Endodermal cell (in vitro differentiated cells): ENCODE results near the gene CRHR2. TPM values are rescaled to one million over a fixed set of nuclear protein-coding genes. Genes with fewer than 3 reads are reported as not detected.

ENCODE experiments used
- DNase-seq: peaks from one replicate; pipeline ENCODE4 v3.0.0-alpha.2; 2017
- H3K27ac ChIP-seq: 2 replicates; pipeline ENCODE4 v1.5.1; 2013; ENCODE audit warnings: mild to moderate bottlenecking, low read depth, low read length, moderate library complexity
- H3K27me3 ChIP-seq: 2 replicates; pipeline ENCODE4 v1.6.1; 2013; ENCODE audit warnings: mild to moderate bottlenecking, low read length, moderate library complexity; ENCODE audit not compliant: insufficient read depth, control insufficient read depth, poor library complexity, severe bottlenecking
- H3K36me3 ChIP-seq: 2 replicates; pipeline ENCODE4 v1.7.0; 2013; ENCODE audit warnings: mild to moderate bottlenecking, low read length, moderate library complexity; ENCODE audit not compliant: control insufficient read depth, insufficient read depth
- H3K4me1 ChIP-seq: one replicate; pipeline ENCODE4 v1.7.0; 2013; ENCODE audit warnings: low read length; ENCODE audit not compliant: control insufficient read depth, insufficient read depth
- H3K4me3 ChIP-seq: 2 replicates; pipeline ENCODE4 v1.5.1; 2013; ENCODE audit warnings: mild to moderate bottlenecking, low read length, moderate library complexity
- H3K9ac ChIP-seq: 2 replicates; pipeline ENCODE4 v1.6.1; 2013; ENCODE audit warnings: mild to moderate bottlenecking, low read length, moderate library complexity; ENCODE audit not compliant: poor library complexity, severe bottlenecking; ENCODE audit errors: extremely low read depth
- H3K9me3 ChIP-seq: 2 replicates; pipeline ENCODE4 v1.6.1; 2013; ENCODE audit warnings: mild to moderate bottlenecking, low read length, moderate library complexity; ENCODE audit not compliant: control insufficient read depth
- H3K27ac Mint-ChIP-seq: 2 replicates; pipeline ENCODE4 v1.8.0; 2020; ENCODE audit warnings: mixed read lengths
- H3K27me3 Mint-ChIP-seq: 2 replicates; pipeline ENCODE4 v1.8.0; 2021; ENCODE audit warnings: mild to moderate bottlenecking, mixed read lengths; ENCODE audit not compliant: insufficient read depth
- H3K36me3 Mint-ChIP-seq: 2 replicates; pipeline ENCODE4 v1.8.0; 2020; ENCODE audit warnings: low read depth, mixed read lengths
- H3K4me1 Mint-ChIP-seq: 2 replicates; pipeline ENCODE4 v1.8.0; 2020; ENCODE audit warnings: mixed read lengths
- H3K4me3 Mint-ChIP-seq: 2 replicates; pipeline ENCODE4 v1.8.0; 2020; ENCODE audit warnings: mild to moderate bottlenecking, moderate library complexity, mixed read lengths
- H3K9me3 Mint-ChIP-seq: 2 replicates; pipeline ENCODE4 v1.8.0; 2020; ENCODE audit warnings: mild to moderate bottlenecking, mixed read lengths
- WGBS, 2 experiments: methylation state at CpG; one replicate each; pipeline versions ENCODE4 v1.1.5 to v1.1.7; 2013; ENCODE audit warnings: missing lambda C conversion rate in 2 of 2, mixed read lengths in 1 of 2; ENCODE audit not compliant: insufficient coverage in 1 of 2, insufficient read length in 1 of 2; 5-methylcytosine and 5-hydroxymethylcytosine counted together
- total RNA-seq, 2 donors: library from RNA; stranded (reverse); fragmentation: NEBNext Ultra II Directional in 1 of 2; extraction: Animal tissue kit (Norgen Biotek cat#: 25700) in 1 of 2; gene quantifications; 2 replicates in 1 of 2; 3 replicates in 1 of 2; pipeline ENCODE4 v1.2.1, GENCODE V29; 2021
- TF ChIP-seq, protein P1 (sequence below): fragments of 200-600 bp; sonication (generic); conservative IDR thresholded peaks from 2 replicates; pipeline ENCODE4 v1.5.0; 2021; ENCODE audit warnings: antibody characterized with exemption, mild to moderate bottlenecking

Gene CRHR2
- total RNA-seq, 2 donors from 2014 or later: not detected

DNA sequence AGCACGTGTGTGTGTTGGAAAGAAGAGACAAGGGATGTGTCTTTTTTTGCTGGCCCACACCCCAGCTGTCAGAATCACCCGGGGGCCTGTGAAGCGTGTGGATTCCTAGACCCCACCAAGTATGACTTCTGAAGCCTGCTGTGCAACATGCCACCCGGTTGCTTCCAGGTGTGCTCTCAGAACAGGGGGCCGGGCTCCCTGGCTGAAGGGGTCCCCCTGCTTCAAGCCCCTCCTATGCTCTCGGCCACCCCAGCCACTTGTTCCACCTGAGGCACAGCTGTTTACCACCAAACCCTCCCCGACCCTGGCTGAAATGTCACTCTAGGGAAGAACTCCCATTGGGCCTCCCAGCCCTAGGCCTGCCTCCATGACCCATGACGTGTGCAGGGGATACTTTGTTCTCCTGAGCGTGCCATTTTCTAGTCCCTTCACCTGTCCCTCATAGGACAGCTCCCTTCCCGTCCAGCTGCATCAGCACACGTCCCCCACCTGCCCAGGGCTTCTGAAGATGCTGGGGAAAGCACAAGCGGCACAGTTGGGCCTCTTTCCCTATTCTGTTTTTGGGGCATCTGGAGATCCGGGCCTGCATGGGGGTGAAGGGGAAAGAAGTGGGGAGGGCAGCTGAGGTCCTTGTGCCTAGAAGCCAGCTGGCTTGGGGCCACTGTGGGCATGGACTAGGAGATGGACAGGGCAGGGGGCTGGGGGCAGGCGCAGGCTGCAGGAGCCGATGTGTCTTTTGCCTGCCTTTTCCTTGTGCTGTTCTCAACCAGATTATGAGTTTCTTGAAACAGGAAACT is 33.3 kb downstream of the CRHR2 start:
- Mint-ChIP-seq H3K9me3 (no peaks in the 10 kb centered on the region), H3K27me3 (no peaks in the 10 kb centered on the region), H3K27ac (no peak overlapping the region), H3K4me3 (no peak overlapping the region), H3K4me1 (peaks cover 10% of the 10 kb centered on the region), H3K36me3 (peaks cover 22% of the 10 kb centered on the region)
- Histone ChIP-seq H3K4me1 (peaks cover 3% of the 10 kb centered on the region), H3K4me3 (no peak overlapping the region), H3K27me3 (no peaks in the 10 kb centered on the region), H3K27ac (no peak overlapping the region), H3K9me3 (no peaks in the 10 kb centered on the region), H3K9ac (no peak overlapping the region), H3K36me3 (peaks cover 13% of the 10 kb centered on the region)
- TF ChIP-seq, protein P1, sequence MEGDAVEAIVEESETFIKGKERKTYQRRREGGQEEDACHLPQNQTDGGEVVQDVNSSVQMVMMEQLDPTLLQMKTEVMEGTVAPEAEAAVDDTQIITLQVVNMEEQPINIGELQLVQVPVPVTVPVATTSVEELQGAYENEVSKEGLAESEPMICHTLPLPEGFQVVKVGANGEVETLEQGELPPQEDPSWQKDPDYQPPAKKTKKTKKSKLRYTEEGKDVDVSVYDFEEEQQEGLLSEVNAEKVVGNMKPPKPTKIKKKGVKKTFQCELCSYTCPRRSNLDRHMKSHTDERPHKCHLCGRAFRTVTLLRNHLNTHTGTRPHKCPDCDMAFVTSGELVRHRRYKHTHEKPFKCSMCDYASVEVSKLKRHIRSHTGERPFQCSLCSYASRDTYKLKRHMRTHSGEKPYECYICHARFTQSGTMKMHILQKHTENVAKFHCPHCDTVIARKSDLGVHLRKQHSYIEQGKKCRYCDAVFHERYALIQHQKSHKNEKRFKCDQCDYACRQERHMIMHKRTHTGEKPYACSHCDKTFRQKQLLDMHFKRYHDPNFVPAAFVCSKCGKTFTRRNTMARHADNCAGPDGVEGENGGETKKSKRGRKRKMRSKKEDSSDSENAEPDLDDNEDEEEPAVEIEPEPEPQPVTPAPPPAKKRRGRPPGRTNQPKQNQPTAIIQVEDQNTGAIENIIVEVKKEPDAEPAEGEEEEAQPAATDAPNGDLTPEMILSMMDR: no peak
- 86 to 93% methylated on average over 9 to 15 of the region's 15 CpGs for WGBS, 2 experiments
- DNase-seq: no peak

DNA sequence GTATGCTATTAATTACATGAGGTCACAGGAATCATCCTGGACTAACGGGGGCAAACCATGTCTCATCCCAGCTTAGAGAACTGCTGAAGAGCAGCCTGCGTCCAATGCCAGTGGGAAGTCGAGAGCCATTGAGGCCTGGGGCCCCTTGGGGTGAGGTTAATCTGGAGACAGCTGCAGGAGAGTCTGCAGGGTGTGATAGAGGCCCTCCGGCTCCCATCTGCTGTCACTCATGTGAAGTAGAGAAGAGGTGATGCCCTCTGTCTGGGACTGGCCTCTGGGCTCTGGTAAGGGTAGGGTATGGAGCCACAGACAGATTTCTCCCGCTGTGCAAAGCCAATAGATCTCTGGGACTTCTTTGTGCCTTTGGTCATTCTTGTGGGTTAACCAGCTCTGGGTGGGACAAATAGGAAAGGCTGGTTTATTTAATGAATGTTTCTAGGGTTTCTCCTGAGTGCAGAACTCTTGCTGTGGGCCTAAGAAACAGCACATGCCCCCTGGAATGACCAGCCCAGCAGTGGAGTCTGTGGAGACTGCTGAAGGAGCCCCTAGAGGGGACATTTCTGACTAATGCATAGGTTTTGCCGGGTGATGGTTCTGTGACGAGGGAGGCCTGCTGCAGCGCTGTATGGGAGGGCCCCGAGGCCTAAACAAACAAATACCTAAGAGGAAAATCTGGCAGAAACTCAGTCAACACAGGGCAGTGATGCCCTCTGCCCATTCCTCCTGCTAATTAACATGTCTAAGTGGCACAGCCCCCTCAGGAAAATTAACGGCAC is 34.5 kb downstream of the CRHR2 start:
- WGBS, 2 experiments: 87 to 93% methylated on average over 6 to 10 of the region's 10 CpGs
- no peak overlapping the region for H3K27ac Mint-ChIP-seq

DNA sequence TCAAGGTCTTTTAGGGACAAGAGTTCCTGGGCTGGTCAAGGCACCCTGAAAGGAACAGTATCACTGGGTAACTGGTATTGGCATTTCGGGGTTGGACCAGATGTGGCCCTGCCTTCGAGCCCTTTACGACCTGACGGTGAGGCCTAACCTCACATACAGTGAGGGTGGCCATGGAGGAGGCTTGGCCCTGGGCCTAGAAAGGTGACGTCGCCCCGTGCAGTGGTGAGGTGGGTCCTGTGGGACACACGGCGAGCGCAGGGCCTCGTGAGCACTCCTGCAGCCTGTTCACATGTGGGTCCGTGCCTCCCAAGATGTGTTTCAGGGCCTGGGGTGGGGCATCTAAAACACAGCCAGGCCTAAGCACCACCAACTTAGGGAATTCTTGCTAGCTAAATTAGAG is 36.1 kb downstream of the CRHR2 start:
- TF ChIP-seq, protein P1: no peak
- H3K4me1 ChIP-seq: peaks cover 5% of the 10 kb centered on the region
- 92% methylated on average over 12 of the region's 12 CpGs; no CpG with 5 or more reads in 1 of the 2 experiments for WGBS, 2 experiments
- H3K4me3 ChIP-seq: no peak overlapping the region
- H3K36me3 ChIP-seq: peaks cover 13% of the 10 kb centered on the region
- H3K4me3 Mint-ChIP-seq: no peak overlapping the region
- no peak overlapping the region for H3K27ac ChIP-seq
- no peak overlapping the region for H3K27ac Mint-ChIP-seq
- no peak overlapping the region for H3K9ac ChIP-seq
- DNase-seq: no peak
- no peaks in the 10 kb centered on the region for H3K27me3 ChIP-seq
- peaks cover 24% of the 10 kb centered on the region for H3K36me3 Mint-ChIP-seq
- H3K27me3 Mint-ChIP-seq: no peaks in the 10 kb centered on the region
- no peaks in the 10 kb centered on the region for H3K9me3 Mint-ChIP-seq
- peaks cover 15% of the 10 kb centered on the region for H3K4me1 Mint-ChIP-seq
- no peaks in the 10 kb centered on the region for H3K9me3 ChIP-seq

More for the DNA sequence above, 34.5 kb downstream of the CRHR2 start:
- no peaks in the 10 kb centered on the region for H3K9me3 ChIP-seq
- DNase-seq: no peak
- TF ChIP-seq, protein P1: no peak
- no peaks in the 10 kb centered on the region for H3K27me3 Mint-ChIP-seq
- no peak overlapping the region for H3K4me3 Mint-ChIP-seq
- peaks cover 24% of the 10 kb centered on the region for H3K36me3 Mint-ChIP-seq
- H3K36me3 ChIP-seq: peaks cover 13% of the 10 kb centered on the region
- no peaks in the 10 kb centered on the region for H3K27me3 ChIP-seq
- H3K4me1 Mint-ChIP-seq: peaks cover 15% of the 10 kb centered on the region
- no peak overlapping the region for H3K9ac ChIP-seq
- H3K9me3 Mint-ChIP-seq: no peaks in the 10 kb centered on the region
- no peak overlapping the region for H3K27ac ChIP-seq
- no peak overlapping the region for H3K4me3 ChIP-seq
- H3K4me1 ChIP-seq: peaks cover 5% of the 10 kb centered on the region
